HEK293 (cell line): ENCODE results near the gene ADORA3.

Experiments used
- MYNN ChIP-seq: fragments of 450-650 bp; formaldehyde crosslinking; IDR thresholded peaks from 2 replicates; pipeline ENCODE4 v1.5.1; 2016; ENCODE audit warnings: missing biosample characterization, missing genetic modification characterization, borderline replicate concordance
- PRDM1 ChIP-seq: fragments of 450-650 bp; formaldehyde crosslinking; IDR thresholded peaks from 2 replicates; pipeline ENCODE4; 2016; ENCODE audit warnings: missing biosample characterization, missing genetic modification characterization
- YY1 ChIP-seq: fragments of 450-650 bp; formaldehyde crosslinking; IDR thresholded peaks from 2 replicates; pipeline ENCODE4 v1.5.1; 2018; ENCODE audit warnings: missing biosample characterization, missing genetic modification characterization
- ZBTB48 ChIP-seq: fragments of 450-650 bp; formaldehyde crosslinking; IDR thresholded peaks from 2 replicates; pipeline ENCODE4 v1.5.1; 2016; ENCODE audit warnings: missing biosample characterization, missing genetic modification characterization
- ZNF558 ChIP-seq: fragments of 450-650 bp; formaldehyde crosslinking; IDR thresholded peaks from 2 replicates; pipeline ENCODE4 v1.5.1; 2016; ENCODE audit warnings: missing biosample characterization, missing genetic modification characterization
- TF ChIP-seq, protein P1 (sequence below): fragments of 450-650 bp; formaldehyde crosslinking; IDR thresholded peaks from 2 replicates; pipeline ENCODE4 v1.5.1; 2016; ENCODE audit warnings: missing biosample characterization, missing genetic modification characterization
- TF ChIP-seq, protein P2 (sequence below): fragments of 450-650 bp; IDR thresholded peaks from 2 replicates; pipeline ENCODE4 v1.5.1; 2018; ENCODE audit warnings: missing biosample characterization, mild to moderate bottlenecking, missing genetic modification characterization

DNA sequence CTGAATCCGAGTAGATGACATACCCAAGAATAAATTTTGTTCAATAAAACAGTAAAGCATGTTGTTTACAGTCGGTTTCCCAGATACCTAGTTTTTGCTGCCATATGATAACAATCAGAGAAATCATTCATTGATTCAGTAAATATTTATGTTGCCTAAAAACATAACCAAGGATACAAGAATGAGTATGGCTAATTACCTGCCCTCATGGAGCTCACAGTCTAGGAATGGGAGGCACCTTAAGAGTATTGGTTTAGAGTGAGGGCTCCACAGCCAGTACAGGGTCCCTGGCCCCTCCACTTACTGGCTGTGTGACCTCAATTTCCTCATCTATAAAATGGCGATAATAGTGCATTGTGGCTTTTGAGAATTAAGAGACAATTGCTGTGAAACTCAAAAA, 53.2 kb downstream of the ADORA3 start:
- TF ChIP-seq, protein P1, sequence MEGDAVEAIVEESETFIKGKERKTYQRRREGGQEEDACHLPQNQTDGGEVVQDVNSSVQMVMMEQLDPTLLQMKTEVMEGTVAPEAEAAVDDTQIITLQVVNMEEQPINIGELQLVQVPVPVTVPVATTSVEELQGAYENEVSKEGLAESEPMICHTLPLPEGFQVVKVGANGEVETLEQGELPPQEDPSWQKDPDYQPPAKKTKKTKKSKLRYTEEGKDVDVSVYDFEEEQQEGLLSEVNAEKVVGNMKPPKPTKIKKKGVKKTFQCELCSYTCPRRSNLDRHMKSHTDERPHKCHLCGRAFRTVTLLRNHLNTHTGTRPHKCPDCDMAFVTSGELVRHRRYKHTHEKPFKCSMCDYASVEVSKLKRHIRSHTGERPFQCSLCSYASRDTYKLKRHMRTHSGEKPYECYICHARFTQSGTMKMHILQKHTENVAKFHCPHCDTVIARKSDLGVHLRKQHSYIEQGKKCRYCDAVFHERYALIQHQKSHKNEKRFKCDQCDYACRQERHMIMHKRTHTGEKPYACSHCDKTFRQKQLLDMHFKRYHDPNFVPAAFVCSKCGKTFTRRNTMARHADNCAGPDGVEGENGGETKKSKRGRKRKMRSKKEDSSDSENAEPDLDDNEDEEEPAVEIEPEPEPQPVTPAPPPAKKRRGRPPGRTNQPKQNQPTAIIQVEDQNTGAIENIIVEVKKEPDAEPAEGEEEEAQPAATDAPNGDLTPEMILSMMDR (tag by site-specific recombination): no peak
- TF ChIP-seq ZNF558 (tag by site-specific recombination): no peak
- TF ChIP-seq PRDM1 (tag by site-specific recombination): no peak
- TF ChIP-seq MYNN (tag by site-specific recombination): no peak
- TF ChIP-seq YY1 (tag by site-specific recombination): no peak
- TF ChIP-seq, protein P2, sequence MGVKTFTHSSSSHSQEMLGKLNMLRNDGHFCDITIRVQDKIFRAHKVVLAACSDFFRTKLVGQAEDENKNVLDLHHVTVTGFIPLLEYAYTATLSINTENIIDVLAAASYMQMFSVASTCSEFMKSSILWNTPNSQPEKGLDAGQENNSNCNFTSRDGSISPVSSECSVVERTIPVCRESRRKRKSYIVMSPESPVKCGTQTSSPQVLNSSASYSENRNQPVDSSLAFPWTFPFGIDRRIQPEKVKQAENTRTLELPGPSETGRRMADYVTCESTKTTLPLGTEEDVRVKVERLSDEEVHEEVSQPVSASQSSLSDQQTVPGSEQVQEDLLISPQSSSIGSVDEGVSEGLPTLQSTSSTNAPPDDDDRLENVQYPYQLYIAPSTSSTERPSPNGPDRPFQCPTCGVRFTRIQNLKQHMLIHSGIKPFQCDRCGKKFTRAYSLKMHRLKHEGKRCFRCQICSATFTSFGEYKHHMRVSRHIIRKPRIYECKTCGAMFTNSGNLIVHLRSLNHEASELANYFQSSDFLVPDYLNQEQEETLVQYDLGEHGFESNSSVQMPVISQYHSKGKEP (tag by site-specific recombination): no peak
- TF ChIP-seq ZBTB48 (tag by site-specific recombination): no peak
